Prostate gland (tissue), 2 donors: Measurements from ENCODE around the gene GAMT. TPM values are rescaled to one million over a fixed set of nuclear protein-coding genes. Genes with fewer than 3 reads are reported as not detected.
A peak's percentile ranks its signal among the peaks of the same experiment; 100 is the strongest.

ENCODE experiments used
- DNase-seq: peaks from one replicate; pipeline ENCODE4 v3.0.0-alpha.2; 2019; ENCODE audit warnings: low spot score
- H3K27ac ChIP-seq, 2 donors: fragments of 200-600 bp; sonication (generic); 2 replicates each; pipeline ENCODE4 v1.5.1; 2017 to 2019
- H3K27me3 ChIP-seq: fragments of 200-600 bp; sonication (generic); replicated peaks from 2 replicates; pipeline ENCODE4 v1.5.1; 2019; ENCODE audit not compliant: insufficient read depth
- H3K36me3 ChIP-seq, 2 donors: fragments of 200-600 bp; sonication (generic); 1 replicate in 1 of 2; 2 replicates in 1 of 2; pipeline versions ENCODE4 v1.5.1 to v1.8.1; 2017 to 2019
- H3K4me1 ChIP-seq: fragments of 200-600 bp; sonication (generic); replicated peaks from 2 replicates; pipeline ENCODE4 v1.5.1; 2019
- H3K4me3 ChIP-seq, 2 donors: fragments of 200-600 bp; sonication (generic); 2 replicates each; pipeline ENCODE4 v1.5.1; 2017 to 2019
- H3K9me3 ChIP-seq: fragments of 200-600 bp; sonication (generic); 2 replicates; pipeline ENCODE4 v1.5.1; 2017
- POLR2A ChIP-seq: fragments of 450-650 bp; IDR thresholded peaks from one replicate; pipeline ENCODE4 v1.6.1; 2016; ENCODE audit warnings: antibody characterized with exemption, mild to moderate bottlenecking
- POLR2AphosphoS5 ChIP-seq: sonication (generic); formaldehyde crosslinking; IDR thresholded peaks from one replicate; pipeline ENCODE4 v1.6.1; 2017; ENCODE audit warnings: antibody characterized with exemption
- WGBS: methylation state at CpG from one replicate; pipeline ENCODE4 v1.1.5; 2018; 5-methylcytosine and 5-hydroxymethylcytosine counted together
- intact Hi-C: fragments of 100-400 bp; cut with DNase I; formaldehyde crosslinking; loops from one replicate; pipeline ENCODE4 v1.14.2; 2022
- total RNA-seq, 2 donors: library from RNA; depleted of rRNA; stranded (reverse); fragments of >200 nt; gene quantifications; one replicate each; pipeline ENCODE4 v1.1.0, GENCODE V29; 2016
- TF ChIP-seq, protein P1 (sequence below), 4 experiments: fragments of 200-600 bp in 2 of 4; fragments of 450-650 bp in 2 of 4; sonication (generic) in 2 of 4; IDR thresholded peaks; 1 replicate in 3 of 4; 2 replicates in 1 of 4; pipeline ENCODE4 v1.5.1; 2016 to 2019; ENCODE audit warnings: antibody characterized with exemption in 4 of 4, mild to moderate bottlenecking in 2 of 4, moderate library complexity in 2 of 4

The GAMT gene
- total RNA-seq, 2 donors from 2014 or later = 100 to 183 TPM

DNA sequence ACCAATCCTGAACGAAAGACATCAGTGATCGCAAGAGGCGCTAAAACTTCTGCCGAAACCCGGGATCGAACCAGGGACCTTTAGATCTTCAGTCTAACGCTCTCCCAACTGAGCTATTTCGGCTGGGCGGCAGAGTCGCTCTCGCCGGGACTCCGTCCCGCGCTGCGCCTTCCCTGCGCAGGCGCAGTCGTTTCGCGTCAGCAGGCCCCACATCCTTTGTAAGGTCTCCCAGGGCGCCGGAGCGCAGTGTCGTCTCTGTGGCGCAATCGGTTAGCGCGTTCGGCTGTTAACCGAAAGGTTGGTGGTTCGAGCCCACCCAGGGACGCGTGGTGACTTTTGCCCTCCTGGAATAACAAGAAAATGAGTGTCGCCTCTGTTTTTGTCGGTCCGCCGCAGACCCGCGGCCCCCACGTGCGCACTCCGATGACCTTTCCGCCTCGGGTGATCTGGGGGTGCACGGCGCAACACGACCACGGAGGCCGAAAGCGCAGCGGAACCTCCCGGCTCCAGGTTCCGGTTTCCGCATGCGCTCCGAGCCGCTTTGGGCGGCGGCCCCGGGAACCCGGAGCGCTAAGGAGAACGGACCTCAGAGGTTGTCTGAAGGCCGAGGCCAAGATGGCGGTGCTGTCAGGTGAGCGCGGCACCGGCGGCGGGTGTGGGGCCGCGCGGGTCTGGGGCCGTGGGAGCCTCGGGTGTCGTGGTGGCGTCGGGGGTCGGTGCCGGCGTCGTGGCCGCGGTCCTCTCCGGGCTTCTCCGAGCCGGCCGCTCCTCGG is 17.8 kb downstream of the GAMT start, which contains the start of gene NDUFS7:
NDUFS7 (plus strand) TSS at position 596 of the 773 bp plus-strand sequence; CDS start at position 616, 20 bp downstream.
- Histone ChIP-seq H3K27ac (peak within 1 kb of the TSS; percentile 82 to 87), H3K9me3 (no peaks in the 10 kb centered on the region), H3K4me1 (peaks cover 9% of the 10 kb centered on the region), H3K4me3 (peak within 1 kb of the TSS; percentile 87 to 97), H3K36me3 (no peaks in the 10 kb centered on the region), H3K27me3 (no peaks in the 10 kb centered on the region)
- DNase-seq = peak; percentile 89
- 0% methylated on average over 54 of the region's 90 CpGs for WGBS
- intact Hi-C loops = no loop called here
- TF ChIP-seq, protein P1, sequence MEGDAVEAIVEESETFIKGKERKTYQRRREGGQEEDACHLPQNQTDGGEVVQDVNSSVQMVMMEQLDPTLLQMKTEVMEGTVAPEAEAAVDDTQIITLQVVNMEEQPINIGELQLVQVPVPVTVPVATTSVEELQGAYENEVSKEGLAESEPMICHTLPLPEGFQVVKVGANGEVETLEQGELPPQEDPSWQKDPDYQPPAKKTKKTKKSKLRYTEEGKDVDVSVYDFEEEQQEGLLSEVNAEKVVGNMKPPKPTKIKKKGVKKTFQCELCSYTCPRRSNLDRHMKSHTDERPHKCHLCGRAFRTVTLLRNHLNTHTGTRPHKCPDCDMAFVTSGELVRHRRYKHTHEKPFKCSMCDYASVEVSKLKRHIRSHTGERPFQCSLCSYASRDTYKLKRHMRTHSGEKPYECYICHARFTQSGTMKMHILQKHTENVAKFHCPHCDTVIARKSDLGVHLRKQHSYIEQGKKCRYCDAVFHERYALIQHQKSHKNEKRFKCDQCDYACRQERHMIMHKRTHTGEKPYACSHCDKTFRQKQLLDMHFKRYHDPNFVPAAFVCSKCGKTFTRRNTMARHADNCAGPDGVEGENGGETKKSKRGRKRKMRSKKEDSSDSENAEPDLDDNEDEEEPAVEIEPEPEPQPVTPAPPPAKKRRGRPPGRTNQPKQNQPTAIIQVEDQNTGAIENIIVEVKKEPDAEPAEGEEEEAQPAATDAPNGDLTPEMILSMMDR (IDR thresholded peaks at IDR 0.05) = peak in 2 of 4 experiments; percentile 53 to 70
- TF ChIP-seq POLR2AphosphoS5 (peak; percentile 95), POLR2A (peak; percentile 54)

DNA sequence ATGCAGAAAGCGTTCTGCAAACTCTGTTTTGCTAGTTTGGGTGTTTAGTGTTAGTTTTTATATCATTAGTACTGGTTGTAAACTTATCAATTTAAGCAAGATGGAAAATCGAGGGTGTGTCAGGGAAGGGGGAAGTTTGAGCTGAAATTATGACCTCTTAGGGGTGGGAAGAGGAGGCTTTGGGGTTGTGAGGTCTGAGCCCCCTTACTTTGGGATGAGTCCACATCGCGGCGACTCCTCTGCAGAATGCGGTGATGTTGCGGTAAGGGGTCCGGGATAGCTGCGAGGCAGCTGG is 18.4 kb downstream of the GAMT start:
- WGBS = 21% methylated on average over 9 of the region's 9 CpGs
- DNase-seq = no peak
- Histone ChIP-seq H3K4me3 (no peak overlapping the region), H3K9me3 (no peaks in the 10 kb centered on the region), H3K36me3 (no peaks in the 10 kb centered on the region), H3K4me1 (peaks cover 9% of the 10 kb centered on the region), H3K27ac (no peak overlapping the region), H3K27me3 (no peaks in the 10 kb centered on the region)
- intact Hi-C loops = no loop called here
- TF ChIP-seq POLR2A (no peak), POLR2AphosphoS5 (no peak)
- TF ChIP-seq, protein P1 (IDR thresholded peaks at IDR 0.05) = no peak

DNA sequence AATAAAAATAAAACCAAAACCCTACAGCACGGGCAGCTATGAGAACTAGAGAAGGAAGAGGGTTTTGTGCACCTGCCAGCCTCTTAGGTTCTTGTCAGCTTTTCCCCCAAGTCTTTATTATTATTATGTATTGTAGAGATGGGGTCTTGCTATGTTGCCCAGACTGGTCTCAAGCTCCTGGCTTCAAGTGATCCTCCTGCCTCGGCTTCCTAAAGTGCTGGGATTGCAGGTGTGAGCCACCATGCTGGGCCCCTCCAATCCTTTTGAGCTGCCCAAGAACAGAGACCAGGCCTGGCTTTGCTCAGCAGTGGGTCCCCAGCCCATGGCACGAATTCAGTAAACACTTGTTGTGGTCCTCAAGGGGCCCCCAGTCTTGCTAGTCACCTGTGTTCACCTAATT is 19.1 kb downstream of the GAMT start:
- WGBS = 86% methylated on average over 3 of the region's 3 CpGs
- Histone ChIP-seq H3K4me3 (no peak overlapping the region), H3K9me3 (no peaks in the 10 kb centered on the region), H3K27ac (no peak overlapping the region), H3K4me1 (peaks cover 9% of the 10 kb centered on the region), H3K27me3 (no peaks in the 10 kb centered on the region), H3K36me3 (no peaks in the 10 kb centered on the region)
- intact Hi-C loops = no loop called here
- DNase-seq = no peak
- TF ChIP-seq, protein P1 (IDR thresholded peaks at IDR 0.05) = no peak
- TF ChIP-seq POLR2A (no peak), POLR2AphosphoS5 (no peak)

DNA sequence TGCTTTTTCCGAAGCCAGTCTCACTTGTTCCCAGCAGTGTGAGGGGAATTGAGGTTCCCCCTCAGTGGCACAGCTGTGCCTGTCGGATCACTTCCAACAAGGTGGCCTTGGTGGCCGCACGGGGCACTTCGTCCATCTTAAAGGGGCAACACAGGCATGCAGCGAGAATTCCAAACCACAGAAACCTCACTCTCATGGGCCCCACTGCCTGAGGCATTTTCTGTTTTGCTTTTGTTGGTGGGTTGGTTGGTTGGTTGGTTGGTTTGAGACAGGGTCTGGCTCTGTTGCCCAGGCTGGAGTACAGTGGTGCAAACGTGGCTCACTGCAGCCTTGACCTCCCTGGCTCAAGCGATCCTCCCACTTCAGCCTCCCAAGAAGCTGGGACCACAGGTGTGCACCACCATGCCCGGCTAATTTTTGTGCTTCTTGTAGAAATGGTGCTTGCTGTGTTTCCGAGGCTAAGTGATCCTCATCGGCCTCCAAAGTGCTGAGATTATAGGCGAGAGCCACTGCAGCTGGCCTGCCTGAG is 21.3 kb downstream of the GAMT start:
- H3K36me3 ChIP-seq = no peaks in the 10 kb centered on the region
- no peak for TF ChIP-seq POLR2A
- no peak for TF ChIP-seq POLR2AphosphoS5
- TF ChIP-seq, protein P1 (IDR thresholded peaks at IDR 0.05) = no peak
- H3K27me3 ChIP-seq = no peaks in the 10 kb centered on the region
- 71% methylated on average over 12 of the region's 12 CpGs for WGBS
- no peak overlapping the region for H3K27ac ChIP-seq
- H3K4me3 ChIP-seq = no peak overlapping the region
- DNase-seq = no peak
- peaks cover 6% of the 10 kb centered on the region for H3K4me1 ChIP-seq
- H3K9me3 ChIP-seq = no peaks in the 10 kb centered on the region
- intact Hi-C loops = no loop called here
